GM19452 (cell line): ENCODE data around the gene PVR.
"Not testable (repeated sequence)": the region's sequence is repeated elsewhere in the genome, so short reads cannot be mapped to it uniquely, and the experiment has no call there.

ENCODE experiments used
- ATAC-seq: cut with Tn5 transposase; IDR thresholded peaks from one replicate; pipeline ENCODE4 v1.9.1; 2021; ENCODE audit not compliant: unreplicated experiment

The PVR gene

GRCh38 chr19:44643605-44644401 lies at the start of gene PVR:
Gene PVR, plus strand, starts transcription at chr19:44643910. Its CDS starts 187 bp downstream, at chr19:44644097.
- ATAC-seq, result no peak

GRCh38 chr19:44596428-44597130 lies 47.1 kb upstream of the PVR start:
- ATAC-seq, result no peak

DNA sequence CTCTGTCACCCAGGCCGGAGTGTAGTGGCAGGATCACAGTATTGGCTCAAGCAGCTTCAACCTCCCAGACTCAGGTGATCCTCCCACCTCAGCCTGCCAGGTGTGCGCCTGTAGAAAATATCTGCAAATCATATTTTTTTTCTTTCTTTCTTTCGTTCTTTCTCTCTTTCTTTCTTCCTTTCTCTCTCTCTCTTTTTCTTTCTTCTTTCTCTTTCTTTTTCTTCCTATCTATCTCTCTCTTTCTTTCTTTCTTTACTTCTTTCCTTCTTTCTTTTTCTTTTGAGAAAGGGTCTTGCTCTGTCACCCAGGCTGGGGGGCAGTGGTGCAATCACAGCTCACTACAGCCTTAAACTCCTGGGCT lies 46.6 kb upstream of the PVR start:
- ATAC-seq, result no peak

GRCh38 chr19:44598355-44598754 lies 45.4 kb upstream of the PVR start:
- no peak for ATAC-seq

GRCh38 chr19:44598880-44599279 lies 44.8 kb upstream of the PVR start:
- ATAC-seq, result no peak

GRCh38 chr19:44600466-44600865 lies 43.2 kb upstream of the PVR start:
- ATAC-seq, result no peak

- ATAC-seq, result no peak
These were observed 41.6 kb upstream of the PVR start for GRCh38 chr19:44602081-44602480.

- ATAC-seq, result no peak
These were observed 40.3 kb upstream of the PVR start for GRCh38 chr19:44603201-44603945.

- no peak for ATAC-seq
These were observed 39.5 kb upstream of the PVR start for GRCh38 chr19:44604241-44604640.

GRCh38 chr19:44605547-44605946 lies 38.2 kb upstream of the PVR start:
- ATAC-seq, result no peak

DNA sequence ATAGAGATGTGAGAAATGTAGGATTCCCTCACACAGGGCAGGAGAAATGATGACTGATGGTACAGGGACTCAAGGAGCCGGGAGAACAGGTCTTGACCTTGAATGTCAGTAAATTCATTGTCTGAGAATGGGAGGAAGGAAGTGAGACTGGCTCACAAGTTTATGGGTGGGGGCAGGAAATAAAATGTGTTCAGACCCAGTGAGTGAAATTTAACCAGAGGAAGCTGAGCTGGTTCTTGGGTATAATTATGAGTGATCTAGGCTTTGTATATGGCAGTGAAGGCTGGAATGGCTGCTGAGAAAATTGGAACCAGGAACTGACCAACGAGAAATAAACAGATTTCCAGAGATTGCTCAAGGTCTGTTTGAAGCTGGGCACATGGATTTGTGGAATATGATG lies 36.7 kb upstream of the PVR start:
- no peak for ATAC-seq

DNA sequence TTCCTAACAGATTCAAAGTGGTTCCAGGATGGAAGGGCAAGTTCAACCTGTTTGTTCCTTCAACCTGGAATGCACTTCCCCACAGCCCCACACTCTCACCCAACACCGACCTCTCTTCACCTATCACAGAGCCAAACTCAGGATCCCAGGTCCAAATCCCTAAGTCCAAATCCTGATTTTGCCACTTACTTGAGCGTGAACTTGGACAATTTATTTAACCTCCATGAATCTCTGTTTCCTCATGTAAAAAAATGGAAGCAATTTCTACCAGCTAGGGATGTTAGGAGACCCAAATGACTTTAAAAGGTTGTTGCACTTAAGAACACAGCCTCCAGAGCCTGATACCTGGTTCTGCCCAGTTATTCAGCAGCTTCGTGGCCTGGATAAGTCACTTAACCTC lies 35.8 kb upstream of the PVR start:
- ATAC-seq, result no peak

DNA sequence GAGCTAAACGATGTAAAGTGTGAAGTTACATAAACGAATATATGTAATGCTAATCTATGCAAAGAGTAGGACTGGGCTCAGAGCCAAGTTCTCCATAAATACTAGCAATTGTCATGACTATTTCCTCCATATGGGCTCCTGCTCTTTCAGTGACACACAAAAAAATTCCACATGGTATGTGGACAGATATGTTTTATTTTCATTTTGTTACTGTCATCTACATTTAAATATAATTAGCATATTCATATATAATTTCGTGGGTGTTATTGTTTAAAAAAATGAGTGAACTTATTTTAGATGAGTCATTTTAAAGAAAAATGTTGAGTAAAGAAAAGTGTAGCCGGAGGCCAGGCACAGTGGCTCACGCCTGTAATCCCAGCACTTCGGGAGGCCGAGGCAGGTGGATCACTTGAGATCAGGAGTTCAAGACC lies 35.3 kb upstream of the PVR start:
- no peak for ATAC-seq

GRCh38 chr19:44609219-44609618 lies 34.5 kb upstream of the PVR start:
- no peak for ATAC-seq

GRCh38 chr19:44610497-44610896 lies 33.2 kb upstream of the PVR start:
- not testable (repeated sequence) for ATAC-seq

- no peak for ATAC-seq
These were observed 31.9 kb upstream of the PVR start for GRCh38 chr19:44611812-44612295.

- no peak for ATAC-seq
These were observed 30.2 kb upstream of the PVR start, which contains the start of gene IGSF23 for GRCh38 chr19:44613295-44614178. Gene IGSF23, plus strand, starts transcription at chr19:44613563. Its CDS starts 83 bp downstream, at chr19:44613646.

- ATAC-seq, result no peak
These were observed 29.4 kb upstream of the PVR start for GRCh38 chr19:44614313-44614712.

DNA sequence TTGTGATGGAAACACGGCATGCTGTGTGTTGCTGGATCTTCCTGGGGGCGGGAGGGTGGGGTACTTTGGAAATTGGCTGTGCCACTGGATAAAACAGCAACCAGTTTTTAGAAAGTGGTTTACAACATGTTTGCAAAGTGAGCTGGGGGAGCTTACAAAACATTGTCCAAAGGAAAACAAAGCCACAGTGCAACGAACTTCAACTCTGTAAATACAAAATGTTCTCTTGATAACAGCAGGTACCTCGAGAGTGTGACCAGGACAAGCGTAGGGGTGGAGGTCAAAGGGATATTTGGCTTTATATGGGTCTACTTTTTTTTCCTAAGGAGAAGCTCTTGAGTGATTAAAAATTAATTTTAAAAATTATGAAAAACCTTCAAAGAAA lies 27.9 kb upstream of the PVR start:
- no peak for ATAC-seq

- no peak for ATAC-seq
These were observed 26.4 kb upstream of the PVR start for GRCh38 chr19:44617110-44617880.
